Endothelial cell of umbilical vein (primary cell): Measurements from ENCODE around the gene USH1C. TPM values are rescaled to one million over a fixed set of nuclear protein-coding genes. Genes with fewer than 3 reads are reported as not detected.

ENCODE experiments used
- BruUV-seq: library from RNA; stranded (reverse); fragments of 400-500 nt; replicated peaks from 2 replicates; lab custom pipeline; 2021; lab: Mats Ljungman, UMichigan
- CTCF ChIA-PET: fragments of 300-600, 350-600 bp; sonication (Branson Sonifier 250); formaldehyde crosslinking; loops from one replicate; lab custom pipeline; 2021; ENCODE audit warnings: antibody characterized with exemption, inconsistent platforms; lab: Charles Lee
- POLR2A ChIA-PET: fragments of 300-600, 350-600 bp; sonication (Branson Sonifier 250); formaldehyde crosslinking; loops from one replicate; lab custom pipeline; 2021; ENCODE audit warnings: antibody characterized with exemption, inconsistent platforms; lab: Charles Lee
- DNase-seq: peaks from one replicate; pipeline ENCODE4 v3.0.0-alpha.2; 2011; ENCODE audit warnings: low read depth, low spot score
- FAIRE-seq: peaks from 2 replicates; lab custom pipeline; 2011; peaks lifted over from hg19 to GRCh38; lab: Jason Lieb, UNC
- H2AFZ ChIP-seq: 2 replicates; pipeline ENCODE4 v1.6.0; 2012; ENCODE audit warnings: low read depth, low read length, control low read depth, inconsistent platforms
- H3K27ac ChIP-seq: 2 replicates; pipeline ENCODE4 v1.5.1; 2011; ENCODE audit warnings: low read depth, mild to moderate bottlenecking, control low read depth, low read length, moderate library complexity; ENCODE audit not compliant: insufficient read depth
- H3K27me3 ChIP-seq, 2 experiments: 2 replicates each; pipeline versions ENCODE4 v1.6.0 to v1.6.1; 2011; ENCODE audit warnings: low read length in 2 of 2, mixed read lengths in 1 of 2; ENCODE audit not compliant: control insufficient read depth in 2 of 2, insufficient read depth in 2 of 2
- H3K36me3 ChIP-seq, 2 experiments: 2 replicates in 1 of 2; 3 replicates in 1 of 2; pipeline ENCODE4 v1.5.1; 2011; ENCODE audit warnings: low read length in 2 of 2, mild to moderate bottlenecking in 1 of 2, moderate library complexity in 1 of 2; ENCODE audit not compliant: control insufficient read depth in 2 of 2, insufficient read depth in 2 of 2; ENCODE audit errors: extremely low read depth in 1 of 2
- H3K4me1 ChIP-seq: 3 replicates; pipeline ENCODE4 v1.5.1; 2011; ENCODE audit warnings: mild to moderate bottlenecking, low read length; ENCODE audit not compliant: control insufficient read depth, insufficient read depth; ENCODE audit errors: extremely low read depth
- H3K4me2 ChIP-seq: 2 replicates; pipeline ENCODE4 v1.6.1; 2011; ENCODE audit warnings: low read length, control low read depth, mixed read lengths; ENCODE audit not compliant: insufficient read depth
- H3K4me3 ChIP-seq, 3 experiments: fragments of 200-600 bp in 1 of 3; sonication (generic), shearing (Covaris generic) in 1 of 3; replicated peaks in 1 of 3; 2 replicates each; pipeline ENCODE4 v1.5.1; 2011 to 2016; ENCODE audit warnings: control low read depth in 3 of 3, low read length in 3 of 3, mild to moderate bottlenecking in 2 of 3, inconsistent platforms in 1 of 3, low read depth in 1 of 3, moderate library complexity in 1 of 3; ENCODE audit not compliant: insufficient read depth in 1 of 3
- H3K79me2 ChIP-seq: 2 replicates; pipeline ENCODE4 v1.6.0; 2012; ENCODE audit warnings: low read length, inconsistent platforms; ENCODE audit not compliant: control insufficient read depth, insufficient read depth
- H3K9ac ChIP-seq: replicated peaks from 2 replicates; pipeline ENCODE3; 2011; ENCODE audit warnings: low read length, control low read depth; ENCODE audit not compliant: insufficient read depth; ENCODE audit errors: extremely low read depth
- H3K9me1 ChIP-seq: replicated peaks from 3 replicates; pipeline ENCODE4 v1.6.0; 2011; ENCODE audit warnings: mild to moderate bottlenecking, low read length; ENCODE audit not compliant: control insufficient read depth, insufficient read depth; ENCODE audit errors: extremely low read depth
- H3K9me3 ChIP-seq: replicated peaks from 2 replicates; pipeline ENCODE4 v1.5.1; 2012; ENCODE audit warnings: low read length, inconsistent platforms; ENCODE audit not compliant: control insufficient read depth, insufficient read depth
- H4K20me1 ChIP-seq: replicated peaks from 2 replicates; pipeline ENCODE3; 2011; ENCODE audit warnings: mild to moderate bottlenecking, low read length; ENCODE audit not compliant: control insufficient read depth, insufficient read depth; ENCODE audit errors: extremely low read depth
- CTCF ChIP-seq, 2 donors: IDR thresholded peaks; 1 replicate in 1 of 2; 2 replicates in 1 of 2; pipeline ENCODE4 v1.5.1; 2011; ENCODE audit warnings: low read length in 2 of 2, mild to moderate bottlenecking in 2 of 2, moderate library complexity in 2 of 2, control low read depth in 1 of 2, inconsistent platforms in 1 of 2, low read depth in 1 of 2; ENCODE audit not compliant: insufficient read depth in 1 of 2; ENCODE audit errors: extremely low read depth in 1 of 2
- EZH2 ChIP-seq: IDR thresholded peaks from 2 replicates; pipeline ENCODE4 v1.6.1; 2012; ENCODE audit warnings: borderline replicate concordance, low read depth, mild to moderate bottlenecking, moderate library complexity, low read length, inconsistent platforms; ENCODE audit not compliant: severe bottlenecking
- FOS ChIP-seq: IDR thresholded peaks from 2 replicates; pipeline ENCODE4 v1.6.1; 2011; ENCODE audit warnings: mild to moderate bottlenecking, low read length, moderate library complexity, borderline replicate concordance; ENCODE audit not compliant: insufficient read depth
- GATA2 ChIP-seq: IDR thresholded peaks from 2 replicates; pipeline ENCODE4 v1.7.0; 2011; ENCODE audit warnings: low read depth, mild to moderate bottlenecking, moderate library complexity, mixed read lengths, low read length; ENCODE audit not compliant: insufficient read length, insufficient read depth
- JUN ChIP-seq: IDR thresholded peaks from 2 replicates; pipeline ENCODE4 v1.6.1; 2011; ENCODE audit warnings: borderline replicate concordance, low read depth; ENCODE audit not compliant: insufficient read length, insufficient read depth
- MAX ChIP-seq: IDR thresholded peaks from 2 replicates; pipeline ENCODE4 v1.6.1; 2011; ENCODE audit not compliant: insufficient read depth, insufficient read length
- MYC ChIP-seq: IDR thresholded peaks from one replicate; pipeline ENCODE4 v1.6.1; 2011; ENCODE audit warnings: mild to moderate bottlenecking, low read depth, low read length
- POLR2A ChIP-seq: IDR thresholded peaks from 2 replicates; pipeline ENCODE4 v1.6.1; 2012; ENCODE audit warnings: low read depth, mild to moderate bottlenecking, control low read depth, low read length
- POLR2AphosphoS5 ChIP-seq: IDR thresholded peaks from 2 replicates; pipeline ENCODE4 v1.6.1; 2012; ENCODE audit warnings: low read depth, mild to moderate bottlenecking, control low read depth, low read length, moderate library complexity; ENCODE audit not compliant: insufficient read depth
- dilution Hi-C: fragments of 300-500 bp; cut with MboI; formaldehyde crosslinking; loops from one replicate; pipeline ENCODE4 v1.15.0; 2019; ENCODE audit warnings: low sequenced_read_pairs; ENCODE audit not compliant: extremely low pct_ligation_motif_present
- intact Hi-C: fragments of 100-400 bp; cut with micrococcal nuclease; formaldehyde crosslinking; loops from one replicate; pipeline ENCODE4 v1.10.0; 2022
- polyA plus RNA-seq, 4 experiments: library from polyadenylated mRNA; depleted of rRNA in 3 of 4; stranded (reverse) in 3 of 4; unstranded in 1 of 4; fragments of >200 nt; gene quantifications; 2 replicates each; pipeline versions ENCODE4 v1.2.1 to v1.2.3, GENCODE V29; 2011 to 2012; ENCODE audit warnings: missing spikeins in 1 of 4
- total RNA-seq: library from RNA; stranded (reverse); gene quantifications from 2 replicates; pipeline ENCODE4 v1.2.3, GENCODE V29; 2021

USH1C gene
- total and polyA plus RNA-seq, 2 donors (not counting 3 experiments of a cell fraction or from before 2014, with no cell fraction given), result not detected

GRCh38 chr11:17537261-17537660 lies 7.0 kb downstream of the USH1C start:
- Histone ChIP-seq H3K4me2 (no peak overlapping the region), H3K27me3 (peaks cover 2 to 7% of the 10 kb centered on the region in 2 experiments), H3K9me1 (no peaks in the 10 kb centered on the region), H3K4me3 (no peak overlapping the region), H2AFZ (no peak overlapping the region), H3K79me2 (no peaks in the 10 kb centered on the region), H3K27ac (no peak overlapping the region), H4K20me1 (no peaks in the 10 kb centered on the region), H3K9ac (no peak overlapping the region), H3K9me3 (no peaks in the 10 kb centered on the region), H3K4me1 (no peaks in the 10 kb centered on the region), H3K36me3 (no peaks in the 10 kb centered on the region)
- FAIRE-seq, result no peak
- ChIA-PET CTCF (no interaction called here), POLR2A (no interaction called here)
- intact Hi-C loops (no loop called here), dilution Hi-C loops (no loop called here)
- DNase-seq, result no peak
- TF ChIP-seq MYC (no peak), POLR2A (no peak), EZH2 (no peak), MAX (no peak), GATA2 (no peak), FOS (no peak), JUN (no peak), POLR2AphosphoS5 (no peak), CTCF (IDR thresholded peaks at IDR 0.05; ENCODE audit: extremely low read depth in 1 of 2, insufficient read depth in 1 of 2, low read depth in 1 of 2, low read length in 2 of 2) (no peak)
- no TSS peak for BruUV-seq
